BE2C (cell line): Measurements from ENCODE around the gene HSPA12A.

Experiments
- DNase-seq: peaks from one replicate; pipeline ENCODE4 v3.0.0-alpha.2; 2020
- H3K27me3 ChIP-seq: fragments of 250-450 bp; sonication (Bioruptor Pico); 2 replicates; pipeline ENCODE4 v1.5.1; 2020; ENCODE audit warnings: mild to moderate bottlenecking
- H3K36me3 ChIP-seq: fragments of 250-450 bp; sonication (Bioruptor Pico); 2 replicates; pipeline ENCODE4 v1.5.1; 2020; ENCODE audit warnings: mild to moderate bottlenecking
- H3K4me1 ChIP-seq: fragments of 250-450 bp; sonication (Bioruptor Pico); 2 replicates; pipeline ENCODE4 v1.5.1; 2020
- H3K4me3 ChIP-seq: 2 replicates; pipeline ENCODE4 v1.5.1; 2011; ENCODE audit warnings: low read depth, low read length
- H3K9me3 ChIP-seq: fragments of 250-450 bp; sonication (Bioruptor Pico); 2 replicates; pipeline ENCODE4 v1.5.1; 2020
- TF ChIP-seq, protein P1 (sequence below): IDR thresholded peaks from 2 replicates; pipeline ENCODE4 v1.5.1; 2012; ENCODE audit warnings: mild to moderate bottlenecking, low read depth, low read length

Gene HSPA12A

DNA sequence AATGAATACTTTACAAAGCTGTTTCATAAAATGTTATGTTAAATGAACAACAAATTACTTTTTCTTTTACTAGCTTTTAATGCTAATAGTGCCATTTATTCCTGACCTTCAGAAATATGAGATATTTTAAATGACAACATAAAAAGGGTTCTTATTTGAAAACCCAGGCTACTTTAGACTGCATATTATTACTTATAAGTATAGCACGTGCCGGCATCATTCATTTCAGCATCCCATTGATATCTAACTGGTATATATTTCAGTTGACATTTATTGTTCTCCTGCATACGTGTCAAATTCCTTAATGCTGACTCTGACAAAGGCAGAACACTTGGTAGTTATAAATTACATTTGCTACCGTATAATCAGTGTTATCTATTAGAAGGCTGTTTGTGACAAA is 86.3 kb downstream of the HSPA12A start:
- Histone ChIP-seq H3K9me3 (no peaks in the 10 kb centered on the region), H3K4me3 (no peak overlapping the region), H3K27me3 (no peaks in the 10 kb centered on the region), H3K4me1 (no peaks in the 10 kb centered on the region), H3K36me3 (no peaks in the 10 kb centered on the region)
- TF ChIP-seq, protein P1, sequence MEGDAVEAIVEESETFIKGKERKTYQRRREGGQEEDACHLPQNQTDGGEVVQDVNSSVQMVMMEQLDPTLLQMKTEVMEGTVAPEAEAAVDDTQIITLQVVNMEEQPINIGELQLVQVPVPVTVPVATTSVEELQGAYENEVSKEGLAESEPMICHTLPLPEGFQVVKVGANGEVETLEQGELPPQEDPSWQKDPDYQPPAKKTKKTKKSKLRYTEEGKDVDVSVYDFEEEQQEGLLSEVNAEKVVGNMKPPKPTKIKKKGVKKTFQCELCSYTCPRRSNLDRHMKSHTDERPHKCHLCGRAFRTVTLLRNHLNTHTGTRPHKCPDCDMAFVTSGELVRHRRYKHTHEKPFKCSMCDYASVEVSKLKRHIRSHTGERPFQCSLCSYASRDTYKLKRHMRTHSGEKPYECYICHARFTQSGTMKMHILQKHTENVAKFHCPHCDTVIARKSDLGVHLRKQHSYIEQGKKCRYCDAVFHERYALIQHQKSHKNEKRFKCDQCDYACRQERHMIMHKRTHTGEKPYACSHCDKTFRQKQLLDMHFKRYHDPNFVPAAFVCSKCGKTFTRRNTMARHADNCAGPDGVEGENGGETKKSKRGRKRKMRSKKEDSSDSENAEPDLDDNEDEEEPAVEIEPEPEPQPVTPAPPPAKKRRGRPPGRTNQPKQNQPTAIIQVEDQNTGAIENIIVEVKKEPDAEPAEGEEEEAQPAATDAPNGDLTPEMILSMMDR, result no peak
- DNase-seq, result no peak

DNA sequence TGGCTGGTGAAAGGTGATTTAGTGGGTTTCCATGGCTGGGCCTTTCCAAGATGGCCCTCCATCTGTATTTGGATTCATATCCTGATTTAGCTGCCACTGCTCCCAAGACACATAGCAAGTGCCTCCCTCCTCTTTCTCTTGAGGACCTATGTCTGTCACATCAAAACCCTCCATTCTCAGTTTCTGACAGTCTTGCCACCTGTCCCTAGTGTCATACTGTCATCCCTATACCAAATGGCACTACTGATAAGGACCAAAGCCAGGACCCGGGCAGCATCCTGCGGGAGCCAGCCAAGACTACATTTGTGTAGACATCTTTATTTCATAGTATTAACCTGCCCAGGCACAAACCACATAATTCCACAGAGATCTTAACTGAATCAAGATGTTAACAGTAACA is 86.8 kb downstream of the HSPA12A start:
- H3K4me3 ChIP-seq, result no peak overlapping the region
- no peak for DNase-seq
- no peaks in the 10 kb centered on the region for H3K27me3 ChIP-seq
- H3K4me1 ChIP-seq, result no peaks in the 10 kb centered on the region
- no peaks in the 10 kb centered on the region for H3K36me3 ChIP-seq
- no peaks in the 10 kb centered on the region for H3K9me3 ChIP-seq
- TF ChIP-seq, protein P1, result no peak

DNA sequence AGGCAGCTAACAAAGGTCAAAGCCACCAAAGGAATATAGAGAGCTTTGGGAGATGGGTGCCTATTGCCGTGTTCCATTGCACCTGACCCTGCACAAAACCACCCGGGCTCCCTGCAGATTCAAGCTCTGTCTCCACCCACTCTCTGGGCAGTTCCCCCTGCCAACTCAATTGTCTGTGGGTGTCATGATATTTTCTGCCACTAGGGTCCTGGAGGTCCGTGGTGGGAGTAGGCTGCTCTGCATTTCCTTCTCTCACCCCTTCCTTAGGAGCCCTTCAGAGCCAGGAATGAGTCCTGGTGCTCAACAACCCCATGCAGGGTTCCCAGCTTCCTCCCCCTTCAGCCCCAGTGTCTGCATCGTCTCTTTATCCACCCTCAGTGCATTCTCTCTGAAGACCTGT is 87.5 kb downstream of the HSPA12A start:
- no peak for DNase-seq
- no peak overlapping the region for H3K4me3 ChIP-seq
- H3K27me3 ChIP-seq, result no peaks in the 10 kb centered on the region
- no peaks in the 10 kb centered on the region for H3K36me3 ChIP-seq
- H3K4me1 ChIP-seq, result no peaks in the 10 kb centered on the region
- H3K9me3 ChIP-seq, result no peaks in the 10 kb centered on the region
- TF ChIP-seq, protein P1, result peak; percentile 29

GRCh38 chr10:116653885-116654284 is 88.5 kb downstream of the HSPA12A start:
- H3K9me3 ChIP-seq, result no peaks in the 10 kb centered on the region
- H3K36me3 ChIP-seq, result no peaks in the 10 kb centered on the region
- no peaks in the 10 kb centered on the region for H3K27me3 ChIP-seq
- H3K4me3 ChIP-seq, result no peak overlapping the region
- no peaks in the 10 kb centered on the region for H3K4me1 ChIP-seq
- TF ChIP-seq, protein P1, result no peak
- DNase-seq, result no peak

DNA sequence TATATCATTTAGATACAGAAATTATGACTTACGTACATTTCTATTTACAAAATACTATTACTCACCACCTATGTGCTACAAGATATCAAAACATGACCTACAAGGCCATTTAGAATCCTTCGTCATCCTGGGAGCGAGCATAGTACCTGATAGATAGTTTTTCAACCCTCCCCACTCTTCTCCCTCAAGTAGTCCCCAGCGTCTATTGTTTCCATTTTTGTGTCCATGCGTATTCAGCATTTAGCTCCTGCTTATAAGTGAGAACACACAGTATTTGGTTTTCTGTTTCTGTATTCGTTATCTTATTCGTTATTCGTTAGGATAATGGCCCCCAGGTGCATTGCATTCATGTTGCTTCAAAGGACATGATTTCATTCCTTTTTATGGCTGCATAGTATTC is 93.5 kb downstream of the HSPA12A start:
- H3K36me3 ChIP-seq, result no peaks in the 10 kb centered on the region
- TF ChIP-seq, protein P1, result no peak
- no peaks in the 10 kb centered on the region for H3K4me1 ChIP-seq
- H3K27me3 ChIP-seq, result no peaks in the 10 kb centered on the region
- no peak for DNase-seq
- no peaks in the 10 kb centered on the region for H3K9me3 ChIP-seq
- no peak overlapping the region for H3K4me3 ChIP-seq

DNA sequence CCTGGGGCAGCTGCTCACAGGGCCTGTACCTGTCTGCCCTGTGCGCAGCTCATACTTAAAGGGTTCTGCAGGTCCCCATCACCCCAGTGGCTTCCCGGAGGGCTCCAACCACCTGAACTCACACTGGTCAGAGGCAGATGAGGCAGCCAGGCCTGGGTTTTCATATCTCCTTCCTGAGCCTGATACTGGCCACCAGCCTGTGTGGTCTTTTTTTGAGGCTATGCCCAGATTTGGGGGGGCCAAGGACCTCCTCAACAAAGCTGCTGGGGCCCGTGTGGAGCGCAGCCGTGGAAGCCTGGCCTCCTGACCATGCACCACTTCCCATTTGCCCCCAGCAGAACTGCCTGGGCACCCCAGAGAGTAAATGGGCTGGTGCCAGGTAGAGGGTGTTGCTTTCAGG is 95.9 kb downstream of the HSPA12A start:
- H3K4me3 ChIP-seq, result no peak overlapping the region
- H3K27me3 ChIP-seq, result no peaks in the 10 kb centered on the region
- no peaks in the 10 kb centered on the region for H3K4me1 ChIP-seq
- DNase-seq, result no peak
- TF ChIP-seq, protein P1, result no peak
- H3K36me3 ChIP-seq, result no peaks in the 10 kb centered on the region
- no peaks in the 10 kb centered on the region for H3K9me3 ChIP-seq
